HG02610 (cell line): ENCODE data around the gene PSMB5.

Source experiments
- ATAC-seq: cut with Tn5 transposase; IDR thresholded peaks from one replicate; pipeline ENCODE4 v1.9.1; 2021; ENCODE audit warnings: mild to moderate bottlenecking, moderate library complexity; ENCODE audit not compliant: unreplicated experiment

The PSMB5 gene

GRCh38 chr14:22977434-22977683 is 57.3 kb downstream of the PSMB5 start:
- no peak for ATAC-seq

- ATAC-seq, result no peak
These were observed 57.9 kb downstream of the PSMB5 start for GRCh38 chr14:22976620-22977433.
